LoVo (cell line): ENCODE measurements around the gene TMEM132D.

Experiments
- DNase-seq: peaks from one replicate; pipeline ENCODE4 v3.0.0-alpha.2; 2016; ENCODE audit warnings: low spot score

TMEM132D gene

DNA sequence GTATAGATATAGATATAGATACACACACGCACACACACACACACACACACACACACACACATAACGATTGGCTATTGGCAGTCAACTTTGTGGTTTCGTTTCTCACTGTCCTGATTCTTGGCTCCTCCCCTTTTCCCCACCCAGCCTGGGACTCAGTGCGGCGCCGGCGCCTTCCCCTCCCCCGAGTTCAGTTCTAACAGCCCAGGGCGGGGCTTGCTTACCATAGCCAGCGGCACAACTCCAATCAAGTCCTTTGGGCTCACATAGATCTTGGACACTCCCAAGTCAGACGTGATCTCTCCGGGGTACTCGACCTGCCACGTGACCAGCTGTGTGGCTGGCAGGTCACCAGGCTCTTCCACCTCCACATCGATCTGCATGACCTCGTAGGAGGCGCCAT lies 566.4 kb downstream of the TMEM132D start:
- DNase-seq = no peak

DNA sequence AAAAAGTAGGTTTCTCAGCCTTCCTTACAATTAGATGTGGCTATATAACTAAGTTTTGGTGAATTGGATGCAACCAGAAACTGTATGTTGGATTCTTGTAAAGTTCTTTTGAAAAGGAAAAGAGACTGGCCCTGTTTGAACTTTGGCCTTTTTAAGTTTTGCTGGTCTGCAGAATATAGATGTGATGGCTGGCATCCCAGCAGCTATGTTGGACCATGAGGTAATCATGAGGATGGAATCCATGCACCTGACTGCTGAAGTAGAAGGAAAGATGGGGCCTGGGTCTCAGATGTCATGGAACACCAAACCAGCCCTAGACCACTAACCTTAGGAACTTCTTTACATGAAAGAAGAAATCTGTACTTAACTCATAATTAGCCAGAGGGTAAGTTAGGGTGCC lies 568.1 kb downstream of the TMEM132D start:
- DNase-seq = no peak

DNA sequence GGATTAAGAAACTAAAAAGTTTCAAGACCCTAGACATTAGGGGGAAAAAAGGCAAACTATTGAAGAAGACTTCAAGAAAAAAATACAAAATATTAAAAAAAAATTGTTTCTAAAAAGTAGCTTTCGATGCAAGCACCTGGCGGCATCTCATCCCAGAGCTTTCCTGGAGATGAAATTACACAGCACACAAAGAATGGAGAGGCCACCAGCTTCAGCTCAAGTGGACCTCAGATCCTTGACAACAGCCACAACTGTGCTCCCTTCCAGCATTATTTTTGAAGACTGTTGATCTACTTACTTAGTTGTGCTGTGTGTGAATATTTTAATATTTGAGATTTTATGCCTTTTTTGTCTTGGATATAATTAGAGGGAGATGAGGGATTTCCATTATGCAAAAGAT lies 571.5 kb downstream of the TMEM132D start:
- no peak for DNase-seq

DNA sequence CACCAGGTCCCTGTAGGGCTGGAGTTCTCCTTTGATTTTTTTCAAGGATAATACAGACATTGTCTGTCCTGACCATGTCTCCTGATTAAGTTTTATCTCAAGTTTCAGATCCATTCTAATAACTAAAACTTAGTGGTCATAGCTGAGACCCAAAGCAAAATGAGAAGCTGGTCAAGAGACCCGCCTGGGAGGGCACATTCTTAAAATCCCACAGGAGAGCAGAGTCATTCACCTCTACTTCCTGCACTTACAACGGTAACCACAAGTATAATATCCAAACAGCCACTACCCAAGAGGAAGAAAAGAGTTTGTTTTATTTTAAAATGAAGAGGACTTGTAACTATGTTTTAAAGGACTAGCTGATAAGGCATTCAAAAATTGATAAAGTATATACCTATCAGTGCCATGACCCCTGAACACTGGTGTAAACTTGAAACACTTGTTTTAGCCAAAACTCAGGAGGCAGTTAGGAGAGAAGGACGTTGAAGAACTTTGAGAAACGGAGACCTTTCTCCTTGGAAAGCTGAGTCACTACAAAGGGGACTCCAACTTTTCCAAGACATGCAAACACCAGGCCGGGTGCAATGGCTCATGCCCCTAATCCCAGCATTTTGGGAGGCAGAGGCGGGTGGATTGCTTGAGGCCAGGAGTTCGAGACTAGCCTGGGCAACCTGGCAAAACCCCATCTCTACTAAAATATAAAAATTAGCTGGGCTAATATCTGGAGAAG lies 572.3 kb downstream of the TMEM132D start:
- DNase-seq = no peak

DNA sequence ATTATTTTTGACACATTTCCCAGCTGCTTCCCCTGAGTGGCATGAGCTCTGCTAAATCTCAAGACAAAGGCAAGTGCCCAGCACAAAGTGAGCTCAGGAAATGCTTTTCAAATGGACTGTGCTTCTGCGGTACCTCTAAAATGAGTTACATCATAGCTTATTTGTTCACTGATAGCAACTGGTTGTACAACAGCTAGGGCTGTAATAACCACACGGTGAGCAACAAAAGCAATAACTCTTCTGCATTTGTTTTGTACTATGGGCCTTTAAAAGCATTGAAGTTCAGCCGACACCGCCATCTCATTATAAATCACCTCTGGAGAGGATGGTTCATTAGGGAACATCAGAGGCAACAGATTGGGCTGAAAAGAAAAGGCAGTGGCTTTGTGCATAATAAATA lies 575.6 kb downstream of the TMEM132D start:
- DNase-seq = no peak

DNA sequence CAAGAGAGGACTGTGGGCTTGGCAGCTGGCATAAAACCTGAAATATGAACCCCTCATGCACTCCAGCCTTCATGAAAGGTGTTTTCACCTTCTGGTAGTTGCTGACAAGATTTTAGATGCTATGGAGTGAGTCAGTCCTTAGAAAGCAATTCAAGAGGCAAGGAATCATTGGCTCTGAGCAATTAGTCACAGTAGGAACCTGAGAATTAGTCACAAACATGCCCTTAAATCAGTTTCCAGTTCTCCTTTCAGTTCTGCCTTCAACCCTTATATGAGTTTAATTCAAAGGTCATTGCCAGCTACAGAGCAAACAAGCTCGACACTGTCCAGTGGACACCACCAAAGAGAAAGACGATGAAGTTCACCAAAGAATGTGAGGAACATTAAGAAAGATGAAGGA lies 578.3 kb downstream of the TMEM132D start:
- no peak for DNase-seq

DNA sequence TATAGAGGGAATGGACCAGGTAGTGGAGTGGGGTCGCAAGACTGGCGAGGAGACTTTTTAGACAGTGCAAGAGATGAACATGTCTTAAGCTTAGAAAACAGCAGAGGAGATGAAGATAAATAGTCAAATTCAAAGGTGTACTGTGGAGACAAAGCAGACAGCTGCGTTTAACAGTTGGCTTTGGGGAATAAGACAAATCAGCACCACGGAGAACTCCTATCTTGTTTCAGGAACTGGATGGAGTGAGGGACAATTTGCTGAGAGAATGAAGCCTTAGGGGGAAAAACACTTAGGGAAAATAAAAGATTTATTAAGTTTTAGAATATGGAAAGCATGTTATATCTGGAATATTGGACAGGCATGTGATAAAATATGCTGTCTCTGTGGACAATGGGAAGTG lies 591.8 kb downstream of the TMEM132D start:
- DNase-seq = no peak

DNA sequence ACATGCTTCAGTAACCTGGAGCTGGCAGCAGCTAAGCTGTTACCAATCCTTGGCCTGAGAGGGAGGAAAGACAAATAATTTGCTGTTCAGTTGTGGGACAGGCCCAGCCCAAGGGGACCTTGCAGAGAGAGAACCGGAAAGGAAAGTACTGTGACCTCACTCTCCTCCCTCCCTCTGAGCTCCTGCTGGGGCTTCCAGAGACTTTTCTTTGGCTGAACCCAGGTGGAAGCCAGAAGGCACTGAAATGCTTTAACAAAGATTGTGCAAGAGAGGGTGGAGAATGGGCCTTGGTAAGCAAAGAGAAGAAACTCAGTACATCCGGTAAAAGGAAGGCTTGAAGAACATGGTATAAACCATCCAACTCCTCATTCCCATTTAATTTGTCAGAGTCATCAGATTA lies 593.5 kb downstream of the TMEM132D start:
- DNase-seq = no peak

DNA sequence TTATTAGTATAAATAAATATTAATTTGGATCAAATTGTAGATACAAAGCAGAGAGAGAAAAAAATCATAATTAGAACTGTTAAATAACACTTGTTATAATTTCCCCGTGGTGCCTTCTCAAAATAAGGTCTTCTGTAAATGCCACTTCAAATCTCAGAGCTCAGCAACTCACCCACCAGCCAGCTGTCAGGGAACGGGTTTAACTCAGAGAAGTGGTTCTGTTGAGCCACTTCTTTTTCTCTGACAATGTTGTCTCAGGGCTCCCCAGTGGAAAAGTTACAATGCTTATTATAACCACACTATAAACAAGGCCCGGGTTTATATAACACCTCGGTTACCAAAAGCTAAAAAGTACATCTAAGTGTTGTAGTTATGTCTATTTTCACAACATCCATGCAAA lies 598.0 kb downstream of the TMEM132D start:
- no peak for DNase-seq

DNA sequence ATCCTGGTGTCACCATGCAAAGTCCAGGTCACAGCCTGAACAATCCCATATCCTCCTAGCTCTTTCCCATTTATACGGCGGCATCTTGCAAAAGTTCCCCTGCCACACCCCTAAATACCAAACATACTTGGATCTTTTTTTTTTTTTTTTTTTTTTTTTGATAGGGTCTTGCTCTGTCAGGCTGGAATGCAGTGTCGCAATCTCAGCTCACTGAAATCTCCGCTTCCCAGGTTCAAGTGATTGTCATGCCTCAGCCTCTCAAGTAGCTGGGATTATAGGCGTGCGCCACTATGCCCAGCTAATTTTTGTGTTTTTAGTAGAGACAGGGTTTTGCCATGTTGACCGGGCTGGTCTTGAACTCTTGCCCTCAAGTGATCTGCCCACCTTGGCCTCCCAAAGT lies 599.3 kb downstream of the TMEM132D start:
- DNase-seq = no peak

DNA sequence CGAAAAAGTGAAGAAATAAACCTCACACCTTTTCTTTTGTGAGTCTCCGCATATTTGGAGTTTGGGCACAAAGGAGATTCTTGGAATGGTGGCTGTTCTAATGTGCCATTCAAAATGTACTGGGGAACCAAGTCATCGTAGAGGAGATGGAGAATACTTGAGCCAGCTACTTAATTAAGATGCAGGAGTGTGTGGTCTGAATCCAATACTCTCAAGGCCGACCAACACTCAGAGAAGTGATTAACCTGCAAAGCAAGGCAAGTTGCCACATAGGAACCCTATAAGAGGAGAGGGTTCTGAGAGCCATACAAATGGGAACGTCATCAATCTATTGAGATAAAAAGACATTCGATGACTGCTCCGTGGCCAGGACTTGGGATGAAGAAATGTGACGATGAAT lies 603.8 kb downstream of the TMEM132D start:
- DNase-seq = no peak

DNA sequence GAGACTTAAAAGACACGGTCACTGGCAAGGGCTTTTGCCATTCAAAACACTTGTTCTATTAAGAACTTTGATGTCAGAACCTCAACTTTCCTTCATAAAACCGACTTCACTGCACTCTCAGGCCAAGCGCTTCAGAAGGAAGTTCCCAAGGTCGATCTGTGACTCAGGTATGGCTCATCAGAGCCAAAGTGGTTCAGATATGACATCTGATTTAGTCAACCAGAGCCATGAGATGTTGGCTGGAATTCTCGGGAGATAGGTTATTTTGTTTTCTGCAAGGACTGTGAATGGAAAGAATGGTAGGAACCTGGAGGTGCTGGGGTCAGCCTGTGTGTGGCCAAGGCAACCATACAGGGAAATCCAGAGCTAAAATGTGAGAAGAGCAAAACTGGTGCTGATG lies 604.9 kb downstream of the TMEM132D start:
- no peak for DNase-seq

DNA sequence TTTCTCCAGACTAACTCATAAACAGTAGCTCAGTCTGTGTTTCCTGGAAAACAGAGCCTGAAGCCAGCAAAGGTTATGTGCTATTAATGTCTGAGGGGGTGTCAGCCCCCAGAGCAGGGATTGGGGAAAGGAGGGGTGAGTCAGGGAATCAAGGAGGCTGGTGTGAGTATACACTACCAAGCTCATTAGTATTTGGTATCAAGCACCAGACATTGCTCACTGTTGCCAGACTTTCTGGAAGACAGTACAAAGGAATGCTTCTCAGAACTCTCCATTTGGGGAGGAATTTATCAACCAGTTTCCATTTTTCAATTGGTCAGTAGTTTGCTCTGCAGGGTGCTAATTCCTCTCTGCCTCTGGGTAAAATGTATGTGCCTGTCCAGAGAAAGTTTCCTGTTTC lies 607.2 kb downstream of the TMEM132D start:
- no peak for DNase-seq

DNA sequence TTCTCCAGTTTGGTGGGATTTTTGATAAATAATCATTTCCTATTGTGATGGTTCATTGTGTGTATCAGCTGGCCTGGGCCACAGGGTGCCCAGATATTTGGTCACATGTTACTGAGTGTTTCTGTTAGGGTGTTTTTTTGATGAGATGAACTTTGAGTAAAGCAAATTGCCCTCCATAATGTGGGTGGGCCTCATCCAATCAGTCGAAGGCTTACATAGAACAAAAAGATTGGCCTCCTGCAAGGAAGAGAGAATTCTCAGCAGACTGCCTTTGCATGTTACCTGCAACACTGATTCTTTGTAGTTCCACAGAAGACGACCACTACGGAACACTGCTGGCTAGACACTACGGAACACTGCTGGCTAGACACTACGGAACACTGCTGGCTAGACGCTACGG lies 609.0 kb downstream of the TMEM132D start:
- DNase-seq = no peak

DNA sequence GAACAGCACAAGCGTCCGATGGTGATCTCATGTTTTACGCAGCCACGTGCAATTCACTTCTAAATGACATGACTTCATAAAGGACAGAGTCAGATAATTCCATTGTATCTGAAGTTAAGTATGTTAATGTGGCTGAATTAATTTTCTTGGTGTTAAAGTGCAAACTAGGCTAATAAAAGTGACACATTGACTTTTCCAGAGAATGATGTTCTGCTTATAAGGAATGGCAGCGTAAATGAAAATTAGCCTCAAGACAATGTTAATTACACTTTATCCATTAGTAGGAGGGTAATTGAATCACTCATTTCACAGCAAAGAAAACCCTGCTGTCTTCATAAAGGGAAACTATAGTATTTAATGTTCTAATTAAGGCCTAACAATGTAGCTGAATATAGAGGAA lies 624.1 kb downstream of the TMEM132D start:
- DNase-seq = no peak

DNA sequence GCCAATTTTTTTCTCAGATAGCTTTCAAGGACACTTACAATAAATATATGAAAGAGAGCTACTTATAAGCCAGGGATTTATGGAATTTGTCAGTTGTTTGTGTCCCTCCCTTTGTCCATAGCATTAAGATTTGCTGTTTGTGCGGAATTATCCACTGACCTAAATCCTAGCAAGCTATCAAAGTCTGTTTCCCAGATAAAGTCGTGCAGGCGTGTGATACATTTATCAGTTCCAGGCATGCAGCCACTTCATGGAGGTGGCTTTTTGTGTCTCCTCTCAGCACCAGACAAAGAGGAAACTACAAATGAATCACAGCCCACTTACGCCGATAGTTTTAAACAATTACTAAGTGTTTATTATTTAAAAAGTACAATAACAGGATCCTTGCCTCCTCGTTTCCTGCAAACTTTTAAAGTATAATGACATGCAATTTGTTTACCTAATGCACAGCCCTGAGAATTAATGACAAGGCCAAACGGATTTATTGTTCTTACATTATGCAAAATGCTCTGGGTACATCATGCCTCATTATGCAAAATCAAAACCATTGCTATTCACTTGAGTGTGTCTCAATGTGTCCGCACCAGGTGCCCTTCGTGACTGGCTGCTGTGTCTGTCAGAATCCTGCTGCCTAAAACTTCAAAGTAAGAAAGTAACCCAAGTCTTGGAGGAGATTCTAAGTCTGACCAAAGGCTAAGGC lies 627.3 kb downstream of the TMEM132D start:
- no peak for DNase-seq

DNA sequence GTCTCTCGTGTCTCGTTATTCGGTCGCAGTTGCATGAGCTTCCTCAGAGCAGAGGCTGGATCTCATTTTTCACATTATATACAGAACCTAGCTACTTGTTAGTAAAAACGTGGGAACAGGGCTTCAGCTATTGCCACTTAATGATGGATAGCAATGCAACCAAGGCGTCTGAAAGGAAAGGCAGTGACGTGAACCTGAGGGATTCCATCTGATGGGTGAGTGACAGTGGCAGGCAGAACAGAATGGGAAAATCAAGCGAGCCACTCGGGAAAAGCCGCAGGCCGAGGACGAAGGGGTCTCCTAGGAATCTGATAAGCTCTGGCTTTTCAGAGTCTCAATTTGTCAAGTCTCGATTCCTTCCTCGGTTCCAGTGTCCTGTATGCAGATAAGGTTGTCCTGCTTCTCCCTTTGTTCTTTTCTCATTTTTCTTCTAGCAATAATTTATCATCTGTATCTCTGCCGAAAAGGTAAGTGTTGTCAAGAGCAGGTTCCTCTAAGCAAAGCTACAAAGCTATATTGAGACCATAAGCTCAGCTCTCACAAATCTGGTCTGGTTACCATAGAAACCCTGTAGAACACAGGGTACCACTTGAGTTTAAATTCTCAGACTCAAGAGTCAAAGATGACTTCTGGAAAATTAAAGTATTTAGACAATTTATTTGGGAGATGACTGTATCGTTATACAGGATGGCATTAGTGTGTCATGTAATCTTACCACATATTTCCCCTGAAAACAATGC lies 633.9 kb downstream of the TMEM132D start:
- DNase-seq = no peak

DNA sequence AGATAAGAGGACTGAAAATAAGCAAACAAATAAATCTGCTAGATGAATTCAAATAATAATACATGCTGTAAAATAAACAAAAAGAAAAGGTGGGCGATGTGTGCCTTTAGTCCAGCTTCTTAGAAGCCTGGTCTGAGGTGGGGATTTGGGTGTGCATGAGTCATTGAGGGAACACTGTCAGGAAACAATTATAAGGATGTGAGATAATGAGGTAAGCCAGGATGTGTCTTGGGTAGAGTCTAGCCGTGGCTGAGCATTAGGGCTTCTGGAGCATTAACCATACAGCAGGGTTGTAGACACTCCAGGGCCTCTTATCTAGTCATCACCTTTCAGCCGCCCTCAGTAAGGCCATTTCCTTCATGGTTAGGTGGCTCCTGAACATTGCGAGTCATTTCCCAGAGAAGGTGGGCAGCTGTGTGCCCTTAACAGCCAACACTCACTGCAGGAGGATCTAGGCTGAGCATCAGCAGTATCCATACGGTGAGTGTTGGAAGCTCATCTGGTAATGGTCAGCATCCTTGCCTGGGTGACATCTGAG lies 645.0 kb downstream of the TMEM132D start:
- no peak for DNase-seq

DNA sequence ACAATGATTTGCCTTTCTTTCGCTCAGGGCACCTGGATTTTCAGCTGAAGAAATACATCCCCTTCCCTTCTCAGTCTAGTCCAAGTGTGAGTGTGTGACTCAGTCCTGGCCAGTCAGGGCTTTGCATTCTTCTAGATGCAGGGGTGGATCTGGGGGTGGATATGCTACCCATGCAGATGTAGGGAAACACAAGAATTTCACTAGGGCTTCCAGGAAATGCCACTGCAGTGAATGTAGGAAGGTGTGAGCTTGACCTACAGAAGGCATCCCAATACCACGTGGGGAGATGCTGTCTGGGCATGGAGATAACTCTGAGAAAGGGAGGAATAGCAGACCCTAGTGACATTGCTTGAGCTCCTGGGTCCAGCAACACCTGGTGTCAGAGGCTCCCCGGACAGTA lies 646.3 kb downstream of the TMEM132D start:
- DNase-seq = no peak

DNA sequence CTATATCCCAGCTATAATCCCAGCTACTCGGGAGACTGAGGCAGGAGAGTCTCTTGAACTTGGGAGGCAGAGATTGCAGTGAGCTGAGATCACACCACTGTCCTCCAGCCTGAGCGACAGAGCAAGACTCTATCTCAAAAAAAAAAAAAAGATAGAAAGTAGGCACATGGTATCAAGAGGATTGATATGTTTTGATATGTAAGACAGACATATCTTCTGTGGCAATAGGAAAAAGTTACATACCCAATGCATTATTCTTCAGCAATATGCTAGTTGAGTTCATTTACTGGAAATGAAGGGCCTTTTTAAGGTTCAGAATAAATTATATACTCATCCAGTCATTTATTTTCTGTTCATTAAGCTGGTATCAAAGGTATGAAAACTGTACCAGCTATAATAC lies 657.2 kb downstream of the TMEM132D start:
- DNase-seq = no peak

DNA sequence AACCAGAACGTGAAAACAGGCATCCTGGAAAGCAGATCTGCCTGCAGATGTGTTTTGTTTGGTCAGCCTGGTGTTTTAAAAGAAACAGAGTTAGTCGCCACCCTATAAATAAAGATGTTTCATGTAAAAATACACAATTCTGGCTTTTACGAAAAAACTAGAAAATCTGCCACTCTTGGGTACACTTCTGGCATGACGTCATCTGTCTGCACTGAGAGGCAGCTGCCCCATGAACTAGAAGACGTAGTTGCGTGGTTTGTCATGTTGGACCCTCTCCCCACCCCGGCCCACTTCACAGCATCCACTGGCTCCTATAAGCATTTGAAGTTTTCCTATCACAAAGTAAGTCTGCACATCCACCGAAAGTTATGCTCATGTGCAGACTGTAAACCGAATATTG lies 658.1 kb downstream of the TMEM132D start:
- no peak for DNase-seq

DNA sequence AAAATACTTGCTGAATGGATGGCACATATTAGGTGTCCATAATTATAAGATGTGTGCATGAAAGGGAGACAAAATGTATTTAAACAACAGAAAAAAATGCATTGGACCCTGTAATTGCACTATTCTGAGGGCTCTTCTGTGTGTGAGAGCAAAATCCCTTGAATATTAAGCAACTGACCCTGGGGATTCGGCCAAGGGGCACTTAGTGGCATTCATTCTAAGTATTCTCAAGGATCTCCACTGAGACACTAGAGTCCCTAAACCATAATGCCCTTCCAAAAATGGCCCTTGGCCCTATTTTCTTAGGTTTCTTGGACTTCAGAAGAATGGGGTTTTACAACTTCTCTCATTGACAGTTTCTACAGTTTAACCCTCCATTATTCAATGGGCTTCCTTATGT lies 662.0 kb downstream of the TMEM132D start:
- DNase-seq = no peak

DNA sequence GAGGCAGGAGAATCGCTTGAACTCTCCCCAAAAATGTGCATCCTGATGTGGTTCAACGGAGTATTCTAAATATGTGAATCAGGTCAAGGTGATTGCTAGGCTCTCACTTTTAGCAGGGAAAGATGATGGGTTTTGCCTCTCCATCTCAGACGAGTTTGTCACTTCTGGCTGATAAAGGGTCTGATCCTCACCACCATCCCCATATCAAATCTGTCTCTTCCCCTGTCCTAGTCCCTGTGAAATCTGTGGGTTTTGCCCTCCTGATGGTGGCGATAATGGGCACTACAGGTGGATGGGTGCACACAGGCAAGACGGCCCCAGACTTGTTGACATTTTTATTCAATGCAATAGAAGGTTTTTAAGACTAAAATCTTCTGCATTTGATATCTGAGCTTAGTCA lies 665.9 kb downstream of the TMEM132D start:
- DNase-seq = no peak
